Tibial nerve (tissue), 3 donors: Measurements from ENCODE around the gene NACC1.
A peak's percentile ranks its signal among the peaks of the same experiment; 100 is the strongest.

Experiments
- POLR2A ChIP-seq, 2 donors: fragments of 450-650 bp; IDR thresholded peaks; one replicate each; pipeline ENCODE4 v1.6.1; 2017; ENCODE audit warnings: antibody characterized with exemption in 2 of 2, mild to moderate bottlenecking in 2 of 2, moderate library complexity in 2 of 2
- TF ChIP-seq, protein P1 (sequence below), 5 experiments: fragments of 200-600 bp in 3 of 5; fragments of 450-650 bp in 2 of 5; sonication (generic) in 3 of 5; IDR thresholded peaks; one replicate each; pipeline ENCODE4 v1.5.1; 2016 to 2019; ENCODE audit warnings: antibody characterized with exemption in 5 of 5, mild to moderate bottlenecking in 3 of 5, moderate library complexity in 2 of 5

DNA sequence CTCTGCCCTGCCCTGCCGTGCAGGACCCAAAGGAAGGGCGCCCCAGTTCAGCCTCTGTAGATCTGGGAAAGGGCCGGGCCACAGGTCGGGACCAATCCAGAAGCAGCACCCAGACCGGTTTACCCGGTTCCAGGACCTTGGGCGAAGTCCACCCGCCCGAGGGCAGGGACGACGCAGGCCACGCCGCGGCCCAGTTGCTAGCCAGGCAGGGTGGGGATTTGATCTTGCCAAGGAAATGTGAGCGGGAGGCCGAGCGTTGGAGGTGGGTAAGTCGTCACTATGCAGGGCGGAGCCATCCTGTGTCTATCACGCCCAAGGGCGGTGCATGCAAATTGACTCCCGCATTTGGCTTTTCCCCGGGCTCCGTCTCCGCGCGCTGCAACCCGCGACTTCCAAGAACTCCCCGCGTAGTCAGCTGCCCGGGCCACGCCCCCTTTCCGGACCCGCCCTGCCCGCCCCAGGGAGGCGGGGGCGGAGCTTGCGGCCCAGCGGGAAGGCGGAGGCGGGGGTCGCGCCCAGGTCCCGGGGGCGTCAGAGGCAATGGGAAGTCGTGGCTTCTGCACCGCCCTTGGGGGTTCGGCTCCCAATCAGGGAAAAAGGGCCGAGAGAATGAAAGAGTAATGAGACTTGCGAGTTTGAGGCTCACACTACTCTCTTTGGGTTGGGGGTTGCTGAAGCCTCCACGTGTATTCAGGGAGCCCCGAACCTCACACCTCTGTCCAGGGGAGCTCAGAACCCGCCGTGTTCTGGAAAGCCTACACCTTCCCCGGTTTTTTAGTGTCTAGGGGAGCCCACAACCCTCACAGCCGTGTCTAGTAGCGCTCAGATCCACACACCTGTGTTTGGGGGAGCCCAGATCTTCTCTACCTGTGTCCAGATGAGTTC, 44.9 kb downstream of the NACC1 start:
- TF ChIP-seq, protein P1, sequence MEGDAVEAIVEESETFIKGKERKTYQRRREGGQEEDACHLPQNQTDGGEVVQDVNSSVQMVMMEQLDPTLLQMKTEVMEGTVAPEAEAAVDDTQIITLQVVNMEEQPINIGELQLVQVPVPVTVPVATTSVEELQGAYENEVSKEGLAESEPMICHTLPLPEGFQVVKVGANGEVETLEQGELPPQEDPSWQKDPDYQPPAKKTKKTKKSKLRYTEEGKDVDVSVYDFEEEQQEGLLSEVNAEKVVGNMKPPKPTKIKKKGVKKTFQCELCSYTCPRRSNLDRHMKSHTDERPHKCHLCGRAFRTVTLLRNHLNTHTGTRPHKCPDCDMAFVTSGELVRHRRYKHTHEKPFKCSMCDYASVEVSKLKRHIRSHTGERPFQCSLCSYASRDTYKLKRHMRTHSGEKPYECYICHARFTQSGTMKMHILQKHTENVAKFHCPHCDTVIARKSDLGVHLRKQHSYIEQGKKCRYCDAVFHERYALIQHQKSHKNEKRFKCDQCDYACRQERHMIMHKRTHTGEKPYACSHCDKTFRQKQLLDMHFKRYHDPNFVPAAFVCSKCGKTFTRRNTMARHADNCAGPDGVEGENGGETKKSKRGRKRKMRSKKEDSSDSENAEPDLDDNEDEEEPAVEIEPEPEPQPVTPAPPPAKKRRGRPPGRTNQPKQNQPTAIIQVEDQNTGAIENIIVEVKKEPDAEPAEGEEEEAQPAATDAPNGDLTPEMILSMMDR (IDR thresholded peaks at IDR 0.05), result no peak
- TF ChIP-seq POLR2A (IDR thresholded peaks at IDR 0.05), result peak; percentile 58 to 64
